PC-3 (cell line): ENCODE results near the gene EDIL3. TPM values are rescaled to one million over a fixed set of nuclear protein-coding genes. Genes with fewer than 3 reads are reported as not detected.

Experiments used
- ATAC-seq: fragments of 200-7000 bp; cut with Tn5 transposase; 2 replicates; pipeline ENCODE4 v1.9.1; 2020; ENCODE audit warnings: mild to moderate bottlenecking, moderate library complexity
- BruUV-seq: library from RNA; stranded (reverse); fragments of 400-500 nt; replicated peaks from 2 replicates; lab custom pipeline; 2021; lab: Mats Ljungman, UMichigan
- CTCF ChIA-PET: fragments of 300-600 bp; sonication (Branson Sonifier 250); formaldehyde crosslinking; loops from one replicate; lab custom pipeline; 2022; ENCODE audit warnings: antibody characterized with exemption; lab: Charles Lee
- POLR2A ChIA-PET: fragments of 300-600 bp; sonication (Branson Sonifier 250); formaldehyde crosslinking; loops from one replicate; lab custom pipeline; 2022; ENCODE audit warnings: antibody characterized with exemption; ENCODE audit not compliant: unreplicated experiment; lab: Charles Lee
- DNase-seq: peaks from one replicate; pipeline ENCODE4 v3.0.0-alpha.2; 2015
- H2AFZ ChIP-seq: fragments of 300-600 bp; sonication (generic); 2 replicates; pipeline ENCODE4 v1.6.0; 2016; ENCODE audit warnings: antibody characterized with exemption, low read length
- H3F3A ChIP-seq: fragments of 300-600 bp; sonication (generic); one replicate; pipeline ENCODE4 v1.6.0; 2017; ENCODE audit warnings: antibody characterized with exemption, low read length, control low read depth, mild to moderate bottlenecking; ENCODE audit not compliant: unreplicated experiment
- H3K27ac ChIP-seq: fragments of 300-600 bp; sonication (generic); 2 replicates; pipeline ENCODE4 v1.5.1; 2016; ENCODE audit warnings: mild to moderate bottlenecking, low read length
- H3K27me3 ChIP-seq: fragments of 300-600 bp; sonication (generic); 2 replicates; pipeline ENCODE4 v1.6.1; 2016; ENCODE audit warnings: low read length, mixed read lengths
- H3K36me3 ChIP-seq: fragments of 300-600 bp; sonication (generic); 2 replicates; pipeline ENCODE4 v1.6.1; 2016; ENCODE audit warnings: low read depth, mixed run types, low read length, mixed read lengths
- H3K4me1 ChIP-seq: fragments of 300-600 bp; sonication (generic); 2 replicates; pipeline ENCODE4 v1.5.1; 2016; ENCODE audit warnings: low read length; ENCODE audit not compliant: insufficient read depth
- H3K4me2 ChIP-seq: fragments of 300-600 bp; sonication (generic); 2 replicates; pipeline ENCODE4 v1.6.0; 2016; ENCODE audit warnings: low read length
- H3K4me3 ChIP-seq: fragments of 300-600 bp; sonication (generic); 2 replicates; pipeline ENCODE4 v1.5.1; 2016; ENCODE audit warnings: mild to moderate bottlenecking, low read length, mixed read lengths
- H3K79me2 ChIP-seq: fragments of 300-600 bp; sonication (generic); 2 replicates; pipeline ENCODE4 v1.6.1; 2017; ENCODE audit warnings: low read length, mixed read lengths
- H3K9ac ChIP-seq: fragments of 300-600 bp; sonication (generic); 2 replicates; pipeline ENCODE4 v1.6.0; 2016; ENCODE audit warnings: mild to moderate bottlenecking, low read length
- H3K9me2 ChIP-seq: fragments of 300-600 bp; sonication (generic); replicated peaks from 2 replicates; pipeline ENCODE4 v1.6.1; 2016; ENCODE audit warnings: mixed run types, low read length, mixed read lengths
- H3K9me3 ChIP-seq: fragments of 300-600 bp; sonication (generic); 2 replicates; pipeline ENCODE4 v1.6.1; 2016; ENCODE audit warnings: low read length, mixed read lengths
- H4K20me1 ChIP-seq: fragments of 300-600 bp; sonication (generic); 2 replicates; pipeline ENCODE4 v1.6.1; 2016; ENCODE audit warnings: low read length, mixed read lengths
- EZH2 ChIP-seq: fragments of 300-600 bp; sonication (generic); IDR thresholded peaks from one replicate; pipeline ENCODE4 v1.6.1; 2017; ENCODE audit warnings: antibody characterized with exemption, mild to moderate bottlenecking, low read length; ENCODE audit not compliant: unreplicated experiment
- EZH2phosphoT487 ChIP-seq: fragments of 300-600 bp; sonication (generic); IDR thresholded peaks from 2 replicates; pipeline ENCODE4 v1.6.1; 2018; ENCODE audit warnings: mild to moderate bottlenecking, antibody characterized with exemption, low read length, borderline replicate concordance
- intact Hi-C: fragments of 100-400 bp; cut with micrococcal nuclease; formaldehyde crosslinking; loops from 2 replicates; pipeline ENCODE4 v1.9.0; 2023
- total RNA-seq: library from RNA; depleted of rRNA; stranded (reverse); fragments of >200 nt; gene quantifications from 2 replicates; pipeline ENCODE4 v1.2.3, GENCODE V29; 2014
- TF ChIP-seq, protein P1 (sequence below): fragments of 300-600 bp; sonication (generic); conservative IDR thresholded peaks from 2 replicates; pipeline ENCODE4 v1.5.1; 2017; ENCODE audit warnings: antibody characterized with exemption, low read depth, mild to moderate bottlenecking, low read length

EDIL3 gene
- total RNA-seq, 1 experiment from 2014 or later = 13.8 TPM

DNA sequence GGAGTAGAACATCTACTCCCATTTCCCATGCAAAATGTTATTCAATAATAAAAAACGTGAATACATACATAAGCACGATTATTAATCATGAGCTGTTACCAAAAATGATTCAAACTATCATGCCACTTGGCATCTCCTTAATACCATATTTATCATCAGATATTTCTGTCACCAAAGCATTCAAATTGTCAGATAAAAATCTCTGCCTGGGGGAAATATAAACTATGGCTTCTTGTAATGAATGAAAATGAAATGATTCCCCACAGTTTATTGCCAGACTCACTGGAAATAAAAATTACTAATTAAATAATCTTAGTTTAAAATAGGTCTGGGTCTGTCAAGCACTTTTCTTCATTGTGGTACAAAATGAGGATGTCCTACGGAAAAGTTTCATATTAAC, 265.4 kb downstream of the EDIL3 start:
- H3K36me3 ChIP-seq = no peaks in the 10 kb centered on the region
- peak overlapping the region; percentile 51 for H3K27ac ChIP-seq
- DNase-seq (peak; percentile 74), ATAC-seq (peak; percentile 74)
- CTCF ChIA-PET = interaction anchor here (0.7 kb wide), 1 partner anchor 398 kb away, joined by 20 read pairs; no protein-coding TSS in a partner anchor
- H3K9me2 ChIP-seq = no peaks in the 10 kb centered on the region
- BruUV-seq = no TSS peak
- POLR2A ChIA-PET = interaction anchor here (0.7 kb wide), 1 partner anchor 43 kb away, joined by 3 read pairs; no protein-coding TSS in a partner anchor
- no peaks in the 10 kb centered on the region for H3K27me3 ChIP-seq
- H3K9me3 ChIP-seq = no peaks in the 10 kb centered on the region
- intact Hi-C loops = loop anchor here (10.0 kb wide), 1 partner anchor 394 kb away; the partner anchor contains the start of gene HAPLN1
- no peaks in the 10 kb centered on the region for H3K79me2 ChIP-seq
- H3K4me1 ChIP-seq = peaks cover 28% of the 10 kb centered on the region
- TF ChIP-seq EZH2 (no peak), EZH2phosphoT487 (no peak)
- TF ChIP-seq, protein P1, sequence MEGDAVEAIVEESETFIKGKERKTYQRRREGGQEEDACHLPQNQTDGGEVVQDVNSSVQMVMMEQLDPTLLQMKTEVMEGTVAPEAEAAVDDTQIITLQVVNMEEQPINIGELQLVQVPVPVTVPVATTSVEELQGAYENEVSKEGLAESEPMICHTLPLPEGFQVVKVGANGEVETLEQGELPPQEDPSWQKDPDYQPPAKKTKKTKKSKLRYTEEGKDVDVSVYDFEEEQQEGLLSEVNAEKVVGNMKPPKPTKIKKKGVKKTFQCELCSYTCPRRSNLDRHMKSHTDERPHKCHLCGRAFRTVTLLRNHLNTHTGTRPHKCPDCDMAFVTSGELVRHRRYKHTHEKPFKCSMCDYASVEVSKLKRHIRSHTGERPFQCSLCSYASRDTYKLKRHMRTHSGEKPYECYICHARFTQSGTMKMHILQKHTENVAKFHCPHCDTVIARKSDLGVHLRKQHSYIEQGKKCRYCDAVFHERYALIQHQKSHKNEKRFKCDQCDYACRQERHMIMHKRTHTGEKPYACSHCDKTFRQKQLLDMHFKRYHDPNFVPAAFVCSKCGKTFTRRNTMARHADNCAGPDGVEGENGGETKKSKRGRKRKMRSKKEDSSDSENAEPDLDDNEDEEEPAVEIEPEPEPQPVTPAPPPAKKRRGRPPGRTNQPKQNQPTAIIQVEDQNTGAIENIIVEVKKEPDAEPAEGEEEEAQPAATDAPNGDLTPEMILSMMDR = no peak
- no peaks in the 10 kb centered on the region for H3F3A ChIP-seq
- peak overlapping the region; percentile 8; the same call in 1 of the 2 replicates for H3K9ac ChIP-seq
- no peak overlapping the region for H3K4me3 ChIP-seq
- H4K20me1 ChIP-seq = no peaks in the 10 kb centered on the region
- H2AFZ ChIP-seq = 0 out of 2 replicates have a peak overlapping the region, but pooled peaks have one; percentile 4
- peak overlapping the region; percentile 60 for H3K4me2 ChIP-seq

DNA sequence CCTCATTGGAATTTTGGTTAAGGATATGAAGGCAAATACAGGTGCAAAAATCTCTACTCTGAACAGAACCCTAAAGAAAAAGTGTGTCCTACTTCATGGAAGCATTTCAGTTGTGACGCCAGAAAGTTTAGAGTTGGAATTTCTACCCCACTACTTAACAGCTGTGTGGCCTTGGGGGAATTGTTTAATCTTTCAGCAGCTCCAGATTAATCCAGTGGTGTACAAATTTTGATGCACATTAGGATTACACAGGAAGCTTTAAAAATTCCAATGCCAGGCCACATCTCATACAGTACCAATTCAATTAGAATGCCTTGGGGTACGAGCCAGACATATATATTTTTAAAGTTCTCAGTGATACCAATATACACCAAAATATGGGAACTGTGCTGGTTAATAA, 266.1 kb downstream of the EDIL3 start:
- CTCF ChIA-PET = no interaction called here
- ATAC-seq = no peak
- intact Hi-C loops = loop anchor here (10.0 kb wide), 1 partner anchor 394 kb away; the partner anchor contains the start of gene HAPLN1

DNA sequence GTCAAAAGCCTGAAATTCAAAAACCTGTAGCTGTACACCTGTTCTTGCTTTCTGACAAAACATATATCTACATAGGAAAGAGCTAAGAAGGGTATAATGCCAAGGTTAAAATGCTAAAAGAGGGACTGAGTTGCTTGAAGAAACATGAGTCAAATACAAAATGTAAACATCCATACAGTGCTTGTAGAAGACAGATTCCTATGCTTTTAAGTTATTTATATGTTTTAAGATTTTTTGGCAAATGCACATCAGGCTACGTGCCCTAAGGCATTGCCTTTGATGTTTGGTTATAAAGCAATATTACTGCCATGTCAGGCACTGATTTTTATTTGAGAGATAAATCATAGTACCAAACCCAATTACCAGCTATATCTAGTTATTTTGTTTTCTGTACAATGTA, 269.0 kb downstream of the EDIL3 start:
- no peaks in the 10 kb centered on the region for H3F3A ChIP-seq
- no peak overlapping the region for H3K4me3 ChIP-seq
- no TSS peak for BruUV-seq
- H3K9me3 ChIP-seq = no peaks in the 10 kb centered on the region
- H4K20me1 ChIP-seq = no peaks in the 10 kb centered on the region
- ChIA-PET CTCF (interaction anchor here (0.7 kb wide), 1 partner anchor 278 kb away, joined by 10 read pairs; no protein-coding TSS in a partner anchor), POLR2A (no interaction called here)
- no peaks in the 10 kb centered on the region for H3K27me3 ChIP-seq
- DNase-seq (peak; percentile 55), ATAC-seq (peak; percentile 55)
- no peak overlapping the region for H3K4me2 ChIP-seq
- intact Hi-C loops = loop anchor here (10.0 kb wide), 1 partner anchor 391 kb away; the partner anchor contains the start of gene HAPLN1
- no peak overlapping the region for H3K9ac ChIP-seq
- peaks cover 37% of the 10 kb centered on the region for H3K4me1 ChIP-seq
- H3K27ac ChIP-seq = no peak overlapping the region
- H2AFZ ChIP-seq = no peak overlapping the region
- no peaks in the 10 kb centered on the region for H3K36me3 ChIP-seq
- H3K79me2 ChIP-seq = no peaks in the 10 kb centered on the region
- no peaks in the 10 kb centered on the region for H3K9me2 ChIP-seq
- TF ChIP-seq, protein P1 = no peak
- TF ChIP-seq EZH2phosphoT487 (no peak), EZH2 (no peak)

More for the DNA sequence above, 266.1 kb downstream of the EDIL3 start:
- Histone ChIP-seq H3K27me3 (no peaks in the 10 kb centered on the region), H3K4me2 (peak overlapping the region; percentile 19; the same call in 1 of the 2 replicates), H3K9me2 (no peaks in the 10 kb centered on the region), H2AFZ (0 out of 2 replicates have a peak overlapping the region, but pooled peaks have one; percentile 4), H3K4me3 (no peak overlapping the region), H3F3A (no peaks in the 10 kb centered on the region), H3K9ac (no peak overlapping the region; the same call in 1 of the 2 replicates), H3K79me2 (no peaks in the 10 kb centered on the region), H3K9me3 (no peaks in the 10 kb centered on the region), H3K4me1 (peaks cover 30% of the 10 kb centered on the region), H3K36me3 (no peaks in the 10 kb centered on the region), H4K20me1 (no peaks in the 10 kb centered on the region), H3K27ac (peak overlapping the region; percentile 51)
- POLR2A ChIA-PET = no interaction called here
- TF ChIP-seq EZH2 = no peak
- DNase-seq = no peak
- no TSS peak for BruUV-seq
